Activated CD8-positive, alpha-beta T cell treated with anti-CD3 and anti-CD28 coated beads, Interleukin-2, amount 10 ng/mL, durations not matched to agents 7 days and 5 days (primary cell): ENCODE measurements around the gene PPP2R2B. TPM values are rescaled to one million over a fixed set of nuclear protein-coding genes. Genes with fewer than 3 reads are reported as not detected.
"Not testable (repeated sequence)": the region's sequence is repeated elsewhere in the genome, so short reads cannot be mapped to it uniquely, and the experiment has no call there.

Source experiments
- ATAC-seq: fragments of 150-1000 bp; cut with Tn5 transposase; one replicate; pipeline ENCODE4 v1.10.0; 2021; ENCODE audit warnings: moderate library complexity
- CTCF ChIA-PET: fragments of 350-600 bp; sonication (Branson Sonifier 250); formaldehyde crosslinking; loops from one replicate; lab custom pipeline; 2021; ENCODE audit warnings: antibody characterized with exemption; lab: Charles Lee
- POLR2A ChIA-PET: fragments of 350-600 bp; sonication (Branson Sonifier 250); formaldehyde crosslinking; loops from one replicate; lab custom pipeline; 2021; ENCODE audit warnings: antibody characterized with exemption; lab: Charles Lee
- DNase-seq: peaks from one replicate; pipeline ENCODE4 v3.0.0-alpha.2; 2020
- H3K27ac Mint-ChIP-seq: one replicate; pipeline ENCODE4 v1.8.0; 2021; ENCODE audit warnings: mild to moderate bottlenecking, mixed read lengths
- H3K27me3 Mint-ChIP-seq: one replicate; pipeline ENCODE4 v1.8.0; 2021; ENCODE audit warnings: low read depth, mixed read lengths
- H3K36me3 Mint-ChIP-seq: one replicate; pipeline ENCODE4 v1.8.0; 2021; ENCODE audit warnings: low read depth, mixed read lengths
- H3K4me1 Mint-ChIP-seq: one replicate; pipeline ENCODE4 v1.8.0; 2021; ENCODE audit warnings: low read depth, mixed read lengths
- H3K4me3 Mint-ChIP-seq: one replicate; pipeline ENCODE4 v1.8.0; 2021; ENCODE audit warnings: mild to moderate bottlenecking, mixed read lengths
- H3K9me3 Mint-ChIP-seq: one replicate; pipeline ENCODE4 v1.8.0; 2022; ENCODE audit warnings: mixed read lengths; ENCODE audit not compliant: insufficient read depth
- total RNA-seq, 2 experiments: library from RNA; stranded (reverse); gene quantifications; one replicate each; pipeline ENCODE4 v1.2.3, GENCODE V29; 2021

Gene PPP2R2B
- total RNA-seq, 2 experiments from 2014 or later: 2.0 to 3.0 TPM

GRCh38 chr5:146753641-146754040, 124.9 kb downstream of the PPP2R2B start:
- peaks cover 23% of the 10 kb centered on the region for H3K9me3 Mint-ChIP-seq
- ATAC-seq: no peak
- DNase-seq: no peak
- CTCF ChIA-PET: interaction anchor here (0.9 to 1.2 kb wide), 2 partner anchors 17 to 40 kb away, joined by 3 to 4 read pairs; no protein-coding TSS in a partner anchor
- H3K36me3 Mint-ChIP-seq: peaks cover 24% of the 10 kb centered on the region
- POLR2A ChIA-PET: interaction anchor here (2.1 kb wide), 1 partner anchor 41 kb away, joined by 6 read pairs; no protein-coding TSS in a partner anchor
- H3K27me3 Mint-ChIP-seq: peaks cover 4% of the 10 kb centered on the region
- H3K4me1 Mint-ChIP-seq: peaks cover 42% of the 10 kb centered on the region
- H3K27ac Mint-ChIP-seq: peak overlapping the region; percentile 50
- H3K4me3 Mint-ChIP-seq: no peak overlapping the region

GRCh38 chr5:146751781-146752401, 126.7 kb downstream of the PPP2R2B start:
- Mint-ChIP-seq H3K27ac (peak overlapping the region; percentile 97), H3K36me3 (peaks cover 24% of the 10 kb centered on the region), H3K4me3 (peak overlapping the region; percentile 57), H3K27me3 (peaks cover 3% of the 10 kb centered on the region), H3K4me1 (peaks cover 40% of the 10 kb centered on the region), H3K9me3 (peaks cover 23% of the 10 kb centered on the region)
- peak; percentile 99 for ATAC-seq
- POLR2A ChIA-PET: interaction anchor here (2.1 kb wide), 1 partner anchor 42 kb away, joined by 6 read pairs; no protein-coding TSS in a partner anchor
- peak; percentile 90 for DNase-seq
- CTCF ChIA-PET: no interaction called here

GRCh38 chr5:146751054-146751453, 127.5 kb downstream of the PPP2R2B start:
- Mint-ChIP-seq H3K4me3 (no peak overlapping the region), H3K27me3 (no peaks in the 10 kb centered on the region), H3K27ac (peak overlapping the region; percentile 97), H3K36me3 (peaks cover 24% of the 10 kb centered on the region), H3K9me3 (peaks cover 23% of the 10 kb centered on the region), H3K4me1 (peaks cover 40% of the 10 kb centered on the region)
- no peak for ATAC-seq
- no peak for DNase-seq
- CTCF ChIA-PET: no interaction called here
- POLR2A ChIA-PET: no interaction called here

GRCh38 chr5:146748533-146748932, 130.0 kb downstream of the PPP2R2B start:
- Mint-ChIP-seq H3K27me3 (no peaks in the 10 kb centered on the region), H3K36me3 (peaks cover 24% of the 10 kb centered on the region), H3K4me1 (peaks cover 29% of the 10 kb centered on the region), H3K9me3 (peaks cover 23% of the 10 kb centered on the region), H3K27ac (no peak overlapping the region), H3K4me3 (no peak overlapping the region)
- ATAC-seq (no peak), DNase-seq (no peak)
- POLR2A ChIA-PET: no interaction called here
- CTCF ChIA-PET: no interaction called here

GRCh38 chr5:146745931-146746577, 132.5 kb downstream of the PPP2R2B start:
- Mint-ChIP-seq H3K36me3 (peaks cover 15% of the 10 kb centered on the region), H3K27ac (no peak overlapping the region), H3K4me1 (peaks cover 5% of the 10 kb centered on the region), H3K9me3 (peaks cover 16% of the 10 kb centered on the region), H3K4me3 (no peak overlapping the region), H3K27me3 (no peaks in the 10 kb centered on the region)
- CTCF ChIA-PET: no interaction called here
- no peak for ATAC-seq
- no peak for DNase-seq
- POLR2A ChIA-PET: no interaction called here

- H3K4me1 Mint-ChIP-seq: no peaks in the 10 kb centered on the region
- H3K27me3 Mint-ChIP-seq: no peaks in the 10 kb centered on the region
- H3K36me3 Mint-ChIP-seq: peaks cover 4% of the 10 kb centered on the region
- peaks cover 3% of the 10 kb centered on the region for H3K9me3 Mint-ChIP-seq
- ATAC-seq (no peak), DNase-seq (no peak)
- no peak overlapping the region for H3K4me3 Mint-ChIP-seq
- H3K27ac Mint-ChIP-seq: no peak overlapping the region
- CTCF ChIA-PET: no interaction called here
- POLR2A ChIA-PET: no interaction called here
Observed at GRCh38 chr5:146744068-146744745, 134.3 kb downstream of the PPP2R2B start.

GRCh38 chr5:146734936-146735577, 143.5 kb downstream of the PPP2R2B start:
- no peak for ATAC-seq
- DNase-seq: no peak
- Mint-ChIP-seq H3K4me3 (no peak overlapping the region), H3K27me3 (no peaks in the 10 kb centered on the region), H3K36me3 (no peaks in the 10 kb centered on the region), H3K9me3 (peaks cover 3% of the 10 kb centered on the region), H3K4me1 (no peaks in the 10 kb centered on the region), H3K27ac (no peak overlapping the region)
- ChIA-PET POLR2A (no interaction called here), CTCF (no interaction called here)

GRCh38 chr5:146732962-146733361, 145.6 kb downstream of the PPP2R2B start:
- Mint-ChIP-seq H3K4me1 (no peaks in the 10 kb centered on the region), H3K27me3 (no peaks in the 10 kb centered on the region), H3K27ac (no peak overlapping the region), H3K36me3 (peaks cover 9% of the 10 kb centered on the region), H3K9me3 (peaks cover 12% of the 10 kb centered on the region), H3K4me3 (no peak overlapping the region)
- ATAC-seq (no peak), DNase-seq (no peak)
- POLR2A ChIA-PET: interaction anchor here (0.7 kb wide), 1 partner anchor 35 kb away, joined by 3 read pairs; no protein-coding TSS in a partner anchor
- CTCF ChIA-PET: no interaction called here

- ChIA-PET POLR2A (no interaction called here), CTCF (no interaction called here)
- ATAC-seq: no peak
Observed at GRCh38 chr5:146731909-146732659, 146.5 kb downstream of the PPP2R2B start.

GRCh38 chr5:146728746-146729145, 149.8 kb downstream of the PPP2R2B start:
- H3K9me3 Mint-ChIP-seq: peaks cover 15% of the 10 kb centered on the region

More at GRCh38 chr5:146731909-146732659, 146.5 kb downstream of the PPP2R2B start:
- no peak for DNase-seq
- H3K27me3 Mint-ChIP-seq: no peaks in the 10 kb centered on the region
- H3K36me3 Mint-ChIP-seq: peaks cover 9% of the 10 kb centered on the region
- no peak overlapping the region for H3K4me3 Mint-ChIP-seq
- H3K27ac Mint-ChIP-seq: no peak overlapping the region
- H3K9me3 Mint-ChIP-seq: peaks cover 15% of the 10 kb centered on the region
- H3K4me1 Mint-ChIP-seq: no peaks in the 10 kb centered on the region

GRCh38 chr5:146726891-146727290, 151.7 kb downstream of the PPP2R2B start:
- ChIA-PET POLR2A (interaction anchor here (0.6 kb wide), 1 partner anchor 1096 kb away, joined by 3 read pairs; no protein-coding TSS in a partner anchor), CTCF (no interaction called here)
- H3K4me3 Mint-ChIP-seq: no peak overlapping the region
- H3K4me1 Mint-ChIP-seq: no peaks in the 10 kb centered on the region
- DNase-seq (no peak), ATAC-seq (no peak)
- no peak overlapping the region for H3K27ac Mint-ChIP-seq
- H3K9me3 Mint-ChIP-seq: peaks cover 15% of the 10 kb centered on the region
- peaks cover 9% of the 10 kb centered on the region for H3K36me3 Mint-ChIP-seq
- H3K27me3 Mint-ChIP-seq: peaks cover 2% of the 10 kb centered on the region

More at GRCh38 chr5:146728746-146729145, 149.8 kb downstream of the PPP2R2B start:
- H3K4me3 Mint-ChIP-seq, H3K4me1 Mint-ChIP-seq, ATAC-seq, H3K27ac Mint-ChIP-seq, POLR2A ChIA-PET, DNase-seq, CTCF ChIA-PET, H3K27me3 Mint-ChIP-seq, H3K36me3 Mint-ChIP-seq: not testable (repeated sequence)
